Vein endothelial cell (primary cell): Measurements from ENCODE around the gene DSCAM. TPM values are rescaled to one million over a fixed set of nuclear protein-coding genes. Genes with fewer than 3 reads are reported as not detected.

Experiments used
- small RNA-seq: library from RNA; depleted of rRNA; stranded (forward); fragments of <200 nt; gene quantifications from one replicate; pipeline ENCODE3, GENCODE V24; 2012
- total RNA-seq: library from RNA; depleted of rRNA; stranded (reverse); fragments of >200 nt; gene quantifications from 2 replicates; pipeline ENCODE4 v1.2.3, GENCODE V29; 2012

The DSCAM gene, protein sequence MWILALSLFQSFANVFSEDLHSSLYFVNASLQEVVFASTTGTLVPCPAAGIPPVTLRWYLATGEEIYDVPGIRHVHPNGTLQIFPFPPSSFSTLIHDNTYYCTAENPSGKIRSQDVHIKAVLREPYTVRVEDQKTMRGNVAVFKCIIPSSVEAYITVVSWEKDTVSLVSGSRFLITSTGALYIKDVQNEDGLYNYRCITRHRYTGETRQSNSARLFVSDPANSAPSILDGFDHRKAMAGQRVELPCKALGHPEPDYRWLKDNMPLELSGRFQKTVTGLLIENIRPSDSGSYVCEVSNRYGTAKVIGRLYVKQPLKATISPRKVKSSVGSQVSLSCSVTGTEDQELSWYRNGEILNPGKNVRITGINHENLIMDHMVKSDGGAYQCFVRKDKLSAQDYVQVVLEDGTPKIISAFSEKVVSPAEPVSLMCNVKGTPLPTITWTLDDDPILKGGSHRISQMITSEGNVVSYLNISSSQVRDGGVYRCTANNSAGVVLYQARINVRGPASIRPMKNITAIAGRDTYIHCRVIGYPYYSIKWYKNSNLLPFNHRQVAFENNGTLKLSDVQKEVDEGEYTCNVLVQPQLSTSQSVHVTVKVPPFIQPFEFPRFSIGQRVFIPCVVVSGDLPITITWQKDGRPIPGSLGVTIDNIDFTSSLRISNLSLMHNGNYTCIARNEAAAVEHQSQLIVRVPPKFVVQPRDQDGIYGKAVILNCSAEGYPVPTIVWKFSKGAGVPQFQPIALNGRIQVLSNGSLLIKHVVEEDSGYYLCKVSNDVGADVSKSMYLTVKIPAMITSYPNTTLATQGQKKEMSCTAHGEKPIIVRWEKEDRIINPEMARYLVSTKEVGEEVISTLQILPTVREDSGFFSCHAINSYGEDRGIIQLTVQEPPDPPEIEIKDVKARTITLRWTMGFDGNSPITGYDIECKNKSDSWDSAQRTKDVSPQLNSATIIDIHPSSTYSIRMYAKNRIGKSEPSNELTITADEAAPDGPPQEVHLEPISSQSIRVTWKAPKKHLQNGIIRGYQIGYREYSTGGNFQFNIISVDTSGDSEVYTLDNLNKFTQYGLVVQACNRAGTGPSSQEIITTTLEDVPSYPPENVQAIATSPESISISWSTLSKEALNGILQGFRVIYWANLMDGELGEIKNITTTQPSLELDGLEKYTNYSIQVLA (N-terminal part only)
- total RNA-seq: under 0.01 and 0.29 TPM in 2 replicates

GRCh38 chr21:40846587-40847411 is at the start of gene DSCAM:
Gene DSCAM, minus strand, starts transcription at chr21:40847158. Its CDS starts 497 bp downstream, at chr21:40846661.

Small RNAs within 50 kb of the gene (small RNA-seq; reads per million reads assigned to genes)
- gene MIR4760: not detected
- gene RF00432: not detected
